ENCODE results near the gene MYZAP.

DNA sequence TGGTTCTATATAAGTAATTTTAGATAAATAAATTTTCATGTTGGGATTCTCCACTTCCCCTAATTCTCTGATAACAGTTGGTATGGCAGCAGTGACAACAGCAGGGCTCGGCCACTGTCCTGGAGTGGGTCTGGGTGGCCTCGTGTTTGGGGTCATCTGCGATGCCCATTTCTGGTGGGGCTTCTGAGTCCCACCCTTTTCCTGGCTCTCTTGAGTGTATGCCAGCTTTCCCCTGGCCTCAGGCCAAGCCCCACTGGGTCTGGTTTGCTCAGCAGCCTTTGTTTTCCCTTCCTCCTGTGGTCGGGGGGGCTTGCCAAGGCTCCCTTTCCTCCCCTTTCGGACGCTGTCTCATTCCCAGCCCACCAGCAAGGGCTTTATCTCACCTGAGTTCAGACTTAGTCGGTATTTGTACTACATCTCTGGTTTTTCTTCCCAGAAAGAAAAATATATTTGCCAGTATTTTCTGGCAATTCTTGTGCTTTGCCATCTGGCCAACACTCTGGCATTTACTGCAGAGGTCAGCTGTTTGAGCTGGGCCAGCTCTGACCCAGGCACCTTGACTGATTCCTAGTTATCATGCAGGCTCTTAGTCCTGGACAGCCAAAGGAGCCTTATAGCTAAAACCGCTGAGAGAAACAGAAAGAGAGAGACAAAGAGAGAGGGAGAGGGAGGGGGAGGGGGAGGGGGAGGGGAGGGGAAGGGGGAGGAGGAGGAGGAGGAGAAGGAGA lies 35.2 kb downstream of the MYZAP start:
- TF ChIP-seq POLR2A (IDR thresholded peaks at IDR 0.05), result no peak
- TF ChIP-seq, protein P1, sequence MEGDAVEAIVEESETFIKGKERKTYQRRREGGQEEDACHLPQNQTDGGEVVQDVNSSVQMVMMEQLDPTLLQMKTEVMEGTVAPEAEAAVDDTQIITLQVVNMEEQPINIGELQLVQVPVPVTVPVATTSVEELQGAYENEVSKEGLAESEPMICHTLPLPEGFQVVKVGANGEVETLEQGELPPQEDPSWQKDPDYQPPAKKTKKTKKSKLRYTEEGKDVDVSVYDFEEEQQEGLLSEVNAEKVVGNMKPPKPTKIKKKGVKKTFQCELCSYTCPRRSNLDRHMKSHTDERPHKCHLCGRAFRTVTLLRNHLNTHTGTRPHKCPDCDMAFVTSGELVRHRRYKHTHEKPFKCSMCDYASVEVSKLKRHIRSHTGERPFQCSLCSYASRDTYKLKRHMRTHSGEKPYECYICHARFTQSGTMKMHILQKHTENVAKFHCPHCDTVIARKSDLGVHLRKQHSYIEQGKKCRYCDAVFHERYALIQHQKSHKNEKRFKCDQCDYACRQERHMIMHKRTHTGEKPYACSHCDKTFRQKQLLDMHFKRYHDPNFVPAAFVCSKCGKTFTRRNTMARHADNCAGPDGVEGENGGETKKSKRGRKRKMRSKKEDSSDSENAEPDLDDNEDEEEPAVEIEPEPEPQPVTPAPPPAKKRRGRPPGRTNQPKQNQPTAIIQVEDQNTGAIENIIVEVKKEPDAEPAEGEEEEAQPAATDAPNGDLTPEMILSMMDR (IDR thresholded peaks at IDR 0.05 in 8 of 11, conservative IDR thresholded peaks at IDR 0.05 in 3 of 11), result no peak
- peak; percentile 24 to 69 (median 42) for TF ChIP-seq POLR2AphosphoS5 (IDR thresholded peaks at IDR 0.05)

Measured in spleen (tissue), 7 donors.